ENCODE measurements around the gene MMP20. TPM values are rescaled to one million over a fixed set of nuclear protein-coding genes. Genes with fewer than 3 reads are reported as not detected.

MMP20 gene
- total and polyA plus RNA-seq, 2 of the 13 experiments (the other 11 are each of a cell fraction or from before 2014, with no cell fraction given), result 0.05 TPM; not detected in 1

- TF ChIP-seq FOXO4 (CRISPR knock-in tag; conservative IDR thresholded peaks at IDR 0.05), result 0 out of 2 replicates have a peak, but pooled peaks have one; percentile 12
- TF ChIP-seq SOX5 (CRISPR knock-in tag; IDR thresholded peaks at IDR 0.05; ENCODE audit: borderline replicate concordance), result peak; percentile 46; the same call in 1 of the 2 replicates
- peak; percentile 60; the same call in 1 of the 2 replicates for TF ChIP-seq MIXL1 (CRISPR knock-in tag; IDR thresholded peaks at IDR 0.05)
- TF ChIP-seq PITX1 (CRISPR knock-in tag; IDR thresholded peaks at IDR 0.05), result peak; percentile 98
- TF ChIP-seq TRAFD1 (CRISPR knock-in tag; IDR thresholded peaks at IDR 0.05; ENCODE audit: borderline replicate concordance), result no peak
- peak; percentile 82; the same call in 1 of the 2 replicates for TF ChIP-seq ZNF292 (CRISPR knock-in tag; IDR thresholded peaks at IDR 0.05; ENCODE audit: borderline replicate concordance, low read depth)
- TF ChIP-seq ZMYM3 (CRISPR knock-in tag; IDR thresholded peaks at IDR 0.05), result peak; percentile 60; the same call in 1 of the 2 replicates
- no peak for TF ChIP-seq ZNF777 (CRISPR knock-in tag; IDR thresholded peaks at IDR 0.05)
- no peak for TF ChIP-seq YY1 (IDR thresholded peaks at IDR 0.05; ENCODE audit: insufficient read depth, insufficient replicate concordance, low read depth, low read length)
- no peak for TF ChIP-seq ZSCAN21 (CRISPR knock-in tag; IDR thresholded peaks at IDR 0.05; ENCODE audit: borderline replicate concordance)
- TF ChIP-seq ZNF704 (CRISPR knock-in tag; IDR thresholded peaks at IDR 0.05; ENCODE audit: borderline replicate concordance), result no peak
- no peak for TF ChIP-seq ZNF138 (CRISPR knock-in tag; IDR thresholded peaks at IDR 0.05; ENCODE audit: low read depth)
- no peak for TF ChIP-seq ZBTB10 (CRISPR knock-in tag; IDR thresholded peaks at IDR 0.05; ENCODE audit: borderline replicate concordance)
- TF ChIP-seq RXRA (CRISPR knock-in tag; IDR thresholded peaks at IDR 0.05), result peak; percentile 90; the same call in 1 of the 2 replicates
- peak; percentile 78 for TF ChIP-seq HMG20A (CRISPR knock-in tag; IDR thresholded peaks at IDR 0.05; ENCODE audit: borderline replicate concordance)
- no peak for TF ChIP-seq PHF20 (CRISPR knock-in tag; IDR thresholded peaks at IDR 0.05)
- TF ChIP-seq ZNF740 (CRISPR knock-in tag; IDR thresholded peaks at IDR 0.05), result no peak
- TF ChIP-seq ZNF546 (CRISPR knock-in tag; conservative IDR thresholded peaks at IDR 0.05), result no peak
- TF ChIP-seq CCDC6 (CRISPR knock-in tag; IDR thresholded peaks at IDR 0.05), result no peak
- TF ChIP-seq SP4 (CRISPR knock-in tag; IDR thresholded peaks at IDR 0.05), result peak; percentile 52
- TF ChIP-seq CEBPG (CRISPR knock-in tag; IDR thresholded peaks at IDR 0.05), result peak; percentile 75
- no peak for TF ChIP-seq ZNF567 (CRISPR knock-in tag; IDR thresholded peaks at IDR 0.05; ENCODE audit: borderline replicate concordance)
- TF ChIP-seq MEF2D (CRISPR knock-in tag; IDR thresholded peaks at IDR 0.05), result peak; percentile 71; the same call in 1 of the 2 replicates
Measured at GRCh38 chr11:102640946-102641345, 15.8 kb upstream of the MMP20 start (continued).

All from HepG2 (cell line).